NCI-H1092 (cell line): Measurements from ENCODE around the gene CMSS1.
"Not testable (repeated sequence)": the region's sequence is repeated elsewhere in the genome, so short reads cannot be mapped to it uniquely, and the experiment has no call there.

Source experiments
- DNase-seq: peaks from one replicate; lab custom pipeline; 2025; lab: John Stamatoyannopoulos, UW

Gene CMSS1

DNA sequence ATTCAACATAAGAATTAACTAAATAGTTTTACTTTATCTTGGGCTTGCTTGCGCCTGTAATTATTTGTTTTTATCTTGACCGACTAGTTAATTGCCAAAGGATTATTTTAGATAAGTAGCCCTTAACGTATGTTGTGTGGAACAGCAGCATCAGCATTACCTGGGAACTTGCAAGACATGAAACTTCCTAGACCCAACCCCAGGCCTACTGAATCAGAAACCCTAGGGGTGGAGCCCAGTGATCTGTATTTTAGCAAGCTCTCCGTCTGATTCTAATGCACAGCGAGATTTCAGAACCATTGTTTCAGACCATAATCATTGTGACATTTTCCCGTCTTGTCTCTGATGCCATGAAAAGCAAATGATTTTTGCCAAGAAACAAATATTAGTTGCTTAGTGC is 265.5 kb downstream of the CMSS1 start:
- no peak for DNase-seq

DNA sequence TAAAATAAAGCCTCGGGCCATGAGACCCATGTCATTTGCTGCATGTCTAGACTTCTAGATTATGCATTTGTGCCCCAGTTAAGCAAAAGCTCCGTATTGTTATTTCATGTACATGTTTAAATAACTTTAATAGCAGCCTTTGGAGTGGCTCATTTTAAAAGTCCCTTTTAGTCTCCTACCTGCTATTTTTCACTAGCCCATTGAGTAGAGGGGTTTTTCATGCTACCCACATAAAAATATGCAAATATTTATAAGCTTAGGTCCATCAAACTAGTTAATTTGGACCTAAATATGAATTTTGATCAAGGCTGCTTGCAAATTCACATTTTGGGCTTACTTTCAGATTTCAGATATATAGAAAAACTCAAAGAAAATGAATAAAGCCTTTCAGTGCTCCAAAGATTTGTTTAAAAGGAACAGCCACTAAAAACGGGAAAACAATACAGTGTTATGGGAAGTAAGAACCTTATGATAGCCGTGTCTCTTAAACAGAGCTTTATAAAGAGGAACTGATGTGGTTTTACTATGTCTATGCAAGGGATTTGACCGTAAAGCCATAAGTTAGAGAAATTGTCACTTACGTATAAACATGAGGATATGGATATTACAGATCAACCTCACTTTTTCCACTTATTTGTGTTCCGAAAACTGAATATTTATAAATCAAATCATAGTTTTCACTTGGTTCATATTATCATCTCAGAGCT is 266.6 kb downstream of the CMSS1 start:
- DNase-seq, result no peak

DNA sequence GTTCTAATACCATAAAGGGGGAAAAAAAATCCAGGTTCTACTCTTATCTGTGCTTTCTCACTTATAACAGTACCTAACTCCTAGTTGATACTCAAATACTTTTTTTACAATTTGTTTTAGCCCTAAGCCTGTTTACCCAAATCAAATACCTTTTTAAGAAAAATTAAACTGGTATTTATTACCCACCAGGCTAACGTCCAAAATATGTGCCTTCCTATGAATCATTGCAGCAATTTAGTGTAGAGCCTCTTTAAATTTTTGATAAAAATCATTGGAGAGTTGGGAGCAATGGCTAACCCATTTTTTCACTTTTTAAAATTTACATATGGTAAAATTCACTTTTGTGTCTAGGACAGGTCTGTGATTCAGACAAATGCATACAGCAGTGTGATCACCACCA is 268.7 kb downstream of the CMSS1 start:
- no peak for DNase-seq

DNA sequence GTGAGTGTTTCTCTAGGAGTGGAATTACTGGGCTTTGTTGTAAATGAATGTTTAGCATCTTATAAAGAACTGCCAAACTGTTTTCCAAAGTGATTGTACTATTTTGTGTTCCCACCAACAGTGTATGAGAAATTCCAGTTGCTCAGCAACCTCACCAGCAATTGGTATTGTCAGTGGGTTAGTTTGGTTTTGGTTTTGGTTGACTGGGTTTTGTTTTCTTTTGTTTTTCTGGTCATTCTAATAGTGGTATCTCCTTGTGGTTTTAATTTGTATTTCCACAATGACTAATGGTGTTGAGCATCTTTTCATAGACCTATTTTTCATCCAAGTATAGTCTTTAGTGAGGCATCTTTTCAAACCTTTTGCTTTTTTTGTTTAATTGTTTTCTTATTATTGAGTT is 269.5 kb downstream of the CMSS1 start:
- DNase-seq, result no peak

DNA sequence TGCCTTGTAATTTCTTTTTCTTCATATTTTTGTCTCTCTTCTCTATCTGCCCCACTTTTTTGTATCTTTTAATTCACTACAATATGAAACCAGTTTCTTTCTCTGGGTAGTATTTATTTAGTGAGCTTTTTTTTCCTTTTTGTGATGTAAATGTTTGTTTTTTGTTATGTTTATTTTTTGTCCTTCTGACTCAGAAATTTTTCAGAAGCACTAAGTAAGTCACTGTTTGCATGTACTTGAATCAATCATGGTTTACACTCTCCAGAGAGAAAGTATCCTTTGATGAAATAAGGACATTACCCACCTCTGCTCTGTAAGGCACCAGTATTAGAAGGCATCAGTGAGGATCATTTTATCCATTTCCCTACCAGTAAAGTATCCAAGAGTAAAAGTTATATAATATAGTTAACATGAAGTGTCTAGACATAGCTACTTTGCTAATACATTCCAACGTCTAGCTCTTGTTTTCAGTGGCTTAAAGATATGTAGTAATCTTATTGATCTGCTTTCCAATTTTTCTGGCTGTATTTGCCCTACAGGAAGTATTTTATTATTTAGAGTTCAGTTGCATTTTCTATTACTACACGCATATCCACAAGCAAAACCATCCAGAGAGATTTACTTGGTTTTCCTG is 271.2 kb downstream of the CMSS1 start:
- DNase-seq, result no peak

DNA sequence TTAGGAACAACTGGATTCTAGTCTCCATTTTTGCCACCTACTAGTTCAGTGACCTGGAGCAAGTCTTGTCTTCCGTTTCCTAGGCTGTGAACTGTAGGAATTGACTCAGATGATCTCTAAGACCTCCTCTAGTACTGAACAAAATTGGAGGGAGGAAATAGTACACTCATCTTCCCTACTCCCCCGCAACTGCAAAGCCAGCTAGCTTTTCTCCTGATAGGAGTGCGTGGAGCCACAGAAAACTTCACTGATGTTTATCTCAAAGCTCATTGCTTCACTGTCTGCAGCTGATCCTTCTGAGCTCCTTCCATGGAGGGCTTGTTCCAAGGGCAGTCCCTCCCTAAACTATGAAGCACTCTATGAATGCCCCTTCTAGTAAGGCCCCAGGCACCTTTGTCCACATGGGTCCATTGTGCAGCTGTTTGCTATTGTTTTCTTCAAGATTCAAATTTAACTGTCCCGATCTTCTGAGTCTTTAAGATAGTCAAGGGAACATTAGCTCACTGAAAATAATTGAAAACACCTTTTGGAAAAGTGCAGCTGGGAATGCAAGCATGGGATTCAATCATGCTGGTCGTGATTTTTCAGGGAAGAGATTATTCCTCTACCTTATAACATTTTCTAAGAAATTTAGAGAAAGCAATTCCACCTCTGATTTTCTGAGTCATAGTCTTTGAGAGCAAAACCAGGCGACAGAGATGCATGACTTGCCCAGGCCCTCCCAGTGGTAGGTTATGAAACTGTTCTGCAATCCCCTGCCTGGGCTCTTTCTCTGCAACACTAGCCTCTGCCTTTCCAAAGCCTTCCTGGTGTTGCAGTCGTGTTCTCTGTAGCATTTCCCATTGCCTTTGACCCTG is 272.4 kb downstream of the CMSS1 start:
- no peak for DNase-seq

DNA sequence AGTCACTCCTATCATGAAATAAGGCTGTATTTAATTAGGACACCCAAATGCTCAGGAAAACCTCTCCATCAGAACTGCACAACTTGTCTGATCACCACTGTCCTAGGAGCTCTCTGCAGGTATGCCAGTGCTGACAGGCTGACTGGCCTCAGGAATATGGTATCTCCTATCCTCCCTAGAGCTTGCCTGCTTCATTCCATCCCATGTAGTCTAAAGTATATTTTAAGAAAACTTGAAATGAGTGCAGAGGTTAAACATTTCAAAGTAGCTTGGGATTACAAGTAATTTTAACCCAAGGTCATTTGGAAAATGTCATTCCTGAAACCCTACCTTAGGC is 273.0 kb downstream of the CMSS1 start:
- no peak for DNase-seq

DNA sequence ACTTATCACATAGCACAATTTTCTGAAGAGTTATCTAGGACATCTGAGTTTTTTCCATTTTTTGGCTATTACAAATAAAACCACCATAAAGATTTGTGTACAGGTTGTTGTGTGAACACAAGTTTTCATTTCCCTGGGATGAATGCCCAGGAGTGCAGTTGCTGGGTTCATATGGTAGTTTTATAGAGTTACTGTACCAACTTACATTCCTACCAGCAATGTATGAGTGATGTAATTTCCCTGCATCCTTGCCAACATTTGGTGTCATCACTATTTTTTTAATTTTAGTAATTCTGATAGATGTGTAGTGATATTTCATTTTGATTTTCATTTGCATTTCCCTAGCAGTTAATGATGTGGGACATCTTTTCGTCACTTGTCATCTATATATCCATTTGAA is 276.2 kb downstream of the CMSS1 start:
- no peak for DNase-seq

DNA sequence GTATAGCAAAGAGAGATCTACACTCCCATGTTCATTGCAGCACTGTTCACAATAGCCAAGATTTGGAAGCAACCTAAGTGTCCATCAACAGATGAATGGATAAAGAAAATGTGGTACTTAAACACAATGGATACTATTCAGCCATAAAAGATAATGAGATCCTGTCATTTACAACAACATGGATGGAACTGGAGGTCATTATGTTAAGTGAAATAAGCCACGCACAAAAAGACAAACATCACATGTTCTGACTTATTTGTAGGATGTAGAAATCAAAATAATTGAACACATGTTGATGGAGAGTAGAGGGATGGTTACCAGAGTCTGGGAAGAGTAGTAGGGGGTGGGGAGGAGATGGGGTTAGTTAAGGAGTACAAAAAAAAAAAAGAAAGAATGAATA is 278.6 kb downstream of the CMSS1 start:
- not testable (repeated sequence) for DNase-seq

DNA sequence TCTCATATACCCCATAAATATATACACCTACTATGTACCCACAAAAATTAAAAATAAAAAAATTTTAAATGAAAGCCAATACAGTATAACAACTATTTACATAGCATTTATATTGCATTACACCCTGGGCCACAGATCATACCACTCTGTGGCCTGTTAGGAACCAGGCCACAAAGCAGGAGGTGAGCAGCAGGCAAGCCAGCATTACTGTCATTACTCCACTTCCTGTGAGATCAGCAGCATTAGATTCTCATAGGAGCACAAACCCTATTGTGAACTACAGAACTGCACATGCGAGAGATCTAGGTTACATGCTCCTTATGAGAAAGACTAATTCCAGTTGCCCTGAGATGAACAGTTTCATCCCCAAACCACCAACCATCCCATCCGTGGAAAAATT is 279.2 kb downstream of the CMSS1 start:
- no peak for DNase-seq

DNA sequence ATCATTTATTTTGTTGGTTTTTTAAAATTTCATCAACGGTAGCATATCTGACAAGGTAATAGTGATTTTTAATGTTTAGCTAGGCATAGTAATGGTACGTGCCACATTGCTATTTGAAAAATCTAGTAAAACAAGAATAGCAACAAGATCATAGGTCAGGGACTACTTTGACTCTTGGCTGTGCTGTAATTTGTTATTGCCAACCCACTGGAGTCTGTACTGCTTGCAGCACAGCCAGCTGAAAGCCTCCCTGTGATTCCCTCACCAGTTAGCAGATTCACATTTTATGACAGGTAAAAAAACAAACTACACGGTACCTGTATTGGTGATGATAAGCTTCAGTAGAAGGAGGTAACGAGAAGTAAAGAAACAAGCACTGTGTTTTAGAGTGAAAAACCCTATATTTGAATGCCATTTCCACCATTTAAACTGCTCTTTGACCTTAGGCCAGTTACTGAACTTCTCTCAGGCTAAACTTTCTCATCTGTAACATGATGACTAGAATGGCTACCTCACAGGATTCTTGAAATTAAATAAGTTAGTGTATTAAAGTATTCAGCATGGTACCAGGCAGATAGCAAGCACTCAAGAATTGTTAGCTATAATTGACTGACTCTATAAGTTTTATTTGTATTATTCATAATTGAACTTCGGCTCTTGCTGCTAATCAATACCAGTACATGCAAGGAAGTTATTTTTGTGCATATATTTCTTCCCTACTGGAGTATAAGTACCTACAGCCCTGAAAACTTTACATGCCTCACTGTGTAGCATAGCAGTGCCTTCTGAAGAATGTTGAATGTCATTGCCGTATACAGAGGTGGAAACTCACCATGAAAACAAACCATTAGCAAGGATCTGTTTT is 280.5 kb downstream of the CMSS1 start:
- DNase-seq, result no peak

DNA sequence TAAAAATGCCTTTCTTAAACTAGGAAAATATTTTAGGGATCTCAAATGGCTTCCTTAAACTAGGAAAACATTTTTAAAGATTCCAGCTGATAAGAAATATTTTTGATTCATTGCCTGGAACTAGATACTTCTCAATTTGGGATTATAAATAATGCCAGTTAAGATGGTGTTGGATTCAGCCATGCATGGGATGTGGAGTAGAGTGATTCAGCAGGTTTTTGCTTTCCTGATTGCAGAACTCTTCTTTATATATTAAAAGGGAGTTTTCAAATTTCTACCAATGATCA is 281.1 kb downstream of the CMSS1 start:
- DNase-seq, result no peak

DNA sequence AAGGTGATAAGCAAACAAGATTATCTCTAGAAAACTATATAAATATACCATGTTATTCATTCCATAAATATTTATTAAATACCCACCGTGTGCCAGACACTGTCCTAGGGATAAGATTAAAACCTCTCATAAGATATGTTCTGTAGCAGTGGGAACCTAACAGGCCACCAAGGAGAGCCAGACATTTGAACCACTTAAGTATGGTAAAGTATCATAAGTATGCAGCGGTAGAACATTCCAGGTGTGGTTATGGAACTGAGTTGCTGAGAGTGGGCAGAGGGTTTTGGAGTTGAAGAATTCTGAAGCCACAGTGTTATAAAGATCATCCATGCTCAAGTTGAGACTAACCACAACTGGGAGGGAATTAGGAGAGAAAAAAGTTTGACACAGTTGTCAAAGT is 282.0 kb downstream of the CMSS1 start:
- DNase-seq, result no peak

DNA sequence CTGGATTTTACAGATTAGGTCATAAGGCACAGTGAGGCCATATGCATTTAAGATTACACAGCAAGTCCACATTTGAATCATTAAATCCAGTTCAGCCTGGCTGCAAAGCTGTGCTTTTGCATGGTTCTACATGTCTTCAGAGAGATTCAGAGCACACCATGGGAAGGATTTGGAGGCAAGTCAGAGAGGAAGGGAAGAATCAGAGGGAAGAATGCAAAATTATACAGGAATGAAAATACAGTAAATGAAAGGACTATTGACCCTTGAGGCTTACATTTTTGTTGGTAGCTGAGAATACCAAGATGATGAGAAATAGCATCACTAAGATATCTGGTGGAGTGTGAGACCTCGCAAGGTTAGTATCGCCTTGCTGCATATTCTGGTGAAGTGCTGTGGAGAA is 282.8 kb downstream of the CMSS1 start:
- no peak for DNase-seq

DNA sequence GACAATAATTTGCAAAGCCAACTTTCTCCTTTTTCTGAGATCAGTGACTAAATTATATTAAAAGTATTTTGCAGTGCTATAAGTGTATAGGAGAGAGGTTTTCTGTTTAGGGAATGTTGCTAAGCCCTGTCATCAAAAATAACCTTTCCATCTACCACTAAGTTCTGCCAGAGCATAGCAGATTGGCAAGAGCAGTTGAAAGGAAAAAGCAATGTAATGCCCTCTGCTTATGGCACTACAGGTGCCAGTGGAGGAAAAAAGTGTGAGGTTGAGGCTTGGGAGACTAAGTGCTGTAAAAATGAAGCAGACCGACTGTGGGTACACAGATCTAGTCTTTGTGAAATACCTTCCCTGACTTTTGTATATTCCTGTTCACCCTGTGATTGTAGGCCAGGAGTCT is 285.1 kb downstream of the CMSS1 start:
- no peak for DNase-seq

DNA sequence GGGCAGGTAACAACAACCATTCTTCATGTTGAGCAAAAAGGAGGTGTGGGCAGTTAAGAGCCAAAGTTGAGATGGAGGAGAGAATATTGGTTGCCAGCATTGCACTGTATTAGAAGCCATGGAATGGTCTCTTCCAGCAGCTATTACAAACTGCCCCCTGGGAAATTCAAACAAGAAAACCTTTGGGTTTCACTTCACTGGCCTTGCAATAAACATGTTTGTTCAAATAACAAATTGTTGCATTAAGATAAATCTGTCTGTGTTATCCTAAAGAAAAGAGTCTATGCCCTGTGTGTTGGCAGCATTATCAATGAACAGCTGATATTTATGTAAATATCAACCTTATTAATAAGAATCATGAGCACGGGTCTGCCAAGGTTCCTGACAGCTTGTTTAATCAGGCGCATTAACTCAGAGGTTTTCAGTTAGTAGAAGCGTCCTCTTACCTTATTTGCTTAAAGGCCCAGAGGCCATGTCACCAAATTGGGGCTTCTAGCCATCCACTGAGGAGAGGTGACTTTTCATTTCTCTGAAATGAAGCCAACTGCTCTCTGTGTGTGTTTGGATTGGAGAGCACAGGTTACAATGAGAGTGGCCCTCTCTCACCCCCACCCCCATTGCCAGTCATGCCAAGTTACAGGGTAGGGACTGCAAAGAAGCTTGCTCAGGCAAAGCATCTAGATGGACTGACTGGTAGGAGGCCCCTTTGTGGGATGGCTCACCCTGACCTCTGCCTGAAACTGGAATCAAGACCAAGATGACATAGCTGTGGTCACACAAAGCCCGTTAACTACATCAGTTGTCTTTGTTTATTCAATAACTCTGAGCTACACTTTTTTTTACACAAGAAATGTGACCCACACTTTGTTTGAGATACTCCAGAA is 286.1 kb downstream of the CMSS1 start:
- peak; percentile 90 for DNase-seq

DNA sequence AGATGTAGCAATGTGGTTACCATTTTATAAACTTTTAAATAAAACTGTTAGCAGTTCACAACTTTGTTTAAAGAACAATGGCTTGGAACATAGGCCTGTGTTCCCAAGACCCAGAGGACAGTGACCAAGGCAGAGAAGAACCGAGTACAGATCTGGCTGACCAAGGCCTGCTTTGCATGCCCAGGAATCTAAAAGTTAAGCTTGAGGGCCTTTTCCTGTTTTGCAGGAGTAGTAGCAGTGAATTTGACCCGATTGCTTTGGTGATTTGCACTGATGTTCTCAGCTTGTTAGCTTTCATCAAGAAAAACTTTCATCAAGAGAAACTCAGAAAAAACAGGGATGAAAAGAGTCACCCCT is 286.8 kb downstream of the CMSS1 start:
- no peak for DNase-seq

DNA sequence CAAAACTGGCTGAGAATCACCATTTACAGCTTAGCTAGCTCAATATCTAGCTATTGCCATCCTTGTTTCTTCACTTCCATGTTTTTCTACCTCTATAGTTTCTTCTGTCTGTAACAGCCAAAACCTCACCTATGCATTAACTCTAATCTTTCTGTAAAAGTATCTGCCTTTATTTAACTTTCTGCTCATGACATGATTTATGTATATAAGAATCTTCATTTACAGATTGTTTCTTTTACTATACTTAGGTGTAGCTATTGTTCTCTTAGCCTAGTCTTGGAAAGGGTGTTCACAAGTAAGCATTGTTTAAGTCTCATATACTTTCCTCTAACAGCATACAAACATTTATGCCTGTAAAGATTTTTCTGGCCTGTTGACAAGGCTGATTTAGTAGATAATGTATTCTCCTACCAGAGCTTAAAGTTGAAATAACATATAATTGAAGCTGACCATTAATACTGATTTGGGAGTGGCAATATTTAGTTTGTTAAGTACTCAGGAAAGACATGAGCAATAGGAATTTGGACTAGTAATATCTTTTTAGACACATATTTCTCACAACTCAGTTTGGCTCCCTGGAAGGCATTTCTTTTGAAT is 287.3 kb downstream of the CMSS1 start:
- no peak for DNase-seq

DNA sequence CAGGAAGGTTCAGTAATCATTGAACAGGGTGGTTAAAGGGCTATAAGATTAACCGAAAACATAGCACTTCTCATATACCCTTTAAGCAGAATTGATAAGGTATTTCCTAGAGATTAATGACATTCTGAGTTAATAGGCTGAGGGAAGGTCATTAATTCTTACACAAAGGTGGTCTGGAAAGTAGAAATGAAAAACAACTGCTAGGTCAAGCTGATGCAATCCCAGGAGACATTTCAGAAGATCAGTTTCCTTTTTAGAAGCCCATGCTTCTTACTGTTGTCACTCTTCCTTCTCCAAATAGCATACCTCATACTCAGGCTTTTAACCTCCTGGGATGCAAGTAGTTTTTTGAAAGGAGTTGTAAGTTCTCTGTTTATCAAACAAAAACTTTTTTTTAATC is 287.8 kb downstream of the CMSS1 start:
- no peak for DNase-seq

DNA sequence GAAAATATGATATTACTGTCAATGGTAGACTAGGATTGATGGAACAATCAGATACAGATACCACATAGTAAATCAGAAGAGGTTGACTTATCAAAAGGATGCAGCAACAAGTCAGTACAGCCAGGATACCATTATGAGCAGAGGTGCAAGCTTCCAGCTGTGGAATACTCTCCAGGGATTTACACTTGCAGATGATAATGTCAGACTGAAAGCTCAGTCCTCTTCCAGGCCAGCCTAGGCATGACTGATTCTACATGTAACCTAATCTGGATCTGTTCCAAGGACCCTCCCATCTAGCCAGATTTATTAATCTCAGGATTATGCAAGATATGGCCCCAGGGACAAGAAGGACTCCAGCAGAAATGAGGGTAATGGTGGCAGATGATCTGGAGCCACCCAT is 288.4 kb downstream of the CMSS1 start:
- DNase-seq, result no peak

DNA sequence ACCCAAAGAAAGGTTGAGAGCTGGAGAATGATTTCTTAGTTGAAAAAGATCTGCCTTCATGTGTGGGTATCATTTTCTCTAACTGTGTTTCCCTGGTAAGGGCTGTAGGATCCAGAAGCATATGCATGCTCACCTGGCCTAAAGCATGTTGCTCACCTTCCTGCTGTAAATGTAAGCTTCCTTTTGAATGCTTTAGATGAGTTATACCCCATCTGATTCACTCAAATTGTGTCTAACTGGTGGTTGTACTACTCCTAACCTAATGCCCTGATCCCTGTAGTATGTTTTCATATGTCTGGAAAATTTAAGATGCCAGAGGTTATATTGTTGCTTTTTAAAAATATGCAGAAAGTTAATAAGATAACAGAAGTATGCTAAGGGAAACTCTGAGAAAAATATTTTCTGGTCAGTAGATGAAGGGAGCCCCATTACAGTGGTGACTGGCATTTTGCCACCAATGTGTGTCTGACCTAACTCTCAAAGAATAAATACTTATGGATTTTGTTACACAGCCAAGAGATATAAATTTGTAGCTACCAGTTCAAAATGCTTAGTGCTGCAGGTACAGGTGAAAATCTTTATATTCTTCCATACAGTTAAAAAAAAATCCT is 289.0 kb downstream of the CMSS1 start:
- DNase-seq, result peak; percentile 11
